A549 (cell line): ENCODE measurements around the gene CBLC.

ENCODE experiments used
- BHLHE40 ChIP-seq: IDR thresholded peaks from 2 replicates; pipeline ENCODE4 v1.6.1; 2012; ENCODE audit warnings: low read depth, low read length, inconsistent platforms
- CEBPB ChIP-seq, 2 experiments: fragments of >200 bp in 1 of 2; sonication (Bioruptor Twin) in 1 of 2; formaldehyde crosslinking in 1 of 2; IDR thresholded peaks; 2 replicates each; pipeline ENCODE4 v1.6.1; 2012 to 2016
- TF ChIP-seq, protein P1 (sequence below): fragments of >200 bp; sonication (Bioruptor Twin); formaldehyde crosslinking; IDR thresholded peaks from 3 replicates; pipeline ENCODE4 v1.5.1; 2016

DNA sequence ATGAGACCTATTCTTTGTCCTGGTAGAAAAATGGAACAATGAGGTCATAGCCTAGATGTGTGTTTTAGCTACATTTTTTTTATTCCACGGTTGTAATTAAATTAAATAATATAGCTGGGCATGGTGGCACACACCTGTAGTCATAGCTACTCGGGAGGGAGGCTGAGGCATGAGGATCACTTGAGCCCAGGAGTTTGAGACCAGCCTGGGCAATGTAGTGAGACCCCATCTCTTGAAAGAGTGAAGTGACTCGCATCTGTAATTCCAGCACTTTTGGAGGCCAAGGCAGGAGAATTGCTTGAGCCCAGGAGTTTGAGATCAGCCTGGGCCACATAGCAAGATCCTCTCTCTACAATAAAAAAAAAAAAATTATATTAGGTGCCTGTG lies 11.7 kb upstream of the CBLC start:
- TF ChIP-seq, protein P1, sequence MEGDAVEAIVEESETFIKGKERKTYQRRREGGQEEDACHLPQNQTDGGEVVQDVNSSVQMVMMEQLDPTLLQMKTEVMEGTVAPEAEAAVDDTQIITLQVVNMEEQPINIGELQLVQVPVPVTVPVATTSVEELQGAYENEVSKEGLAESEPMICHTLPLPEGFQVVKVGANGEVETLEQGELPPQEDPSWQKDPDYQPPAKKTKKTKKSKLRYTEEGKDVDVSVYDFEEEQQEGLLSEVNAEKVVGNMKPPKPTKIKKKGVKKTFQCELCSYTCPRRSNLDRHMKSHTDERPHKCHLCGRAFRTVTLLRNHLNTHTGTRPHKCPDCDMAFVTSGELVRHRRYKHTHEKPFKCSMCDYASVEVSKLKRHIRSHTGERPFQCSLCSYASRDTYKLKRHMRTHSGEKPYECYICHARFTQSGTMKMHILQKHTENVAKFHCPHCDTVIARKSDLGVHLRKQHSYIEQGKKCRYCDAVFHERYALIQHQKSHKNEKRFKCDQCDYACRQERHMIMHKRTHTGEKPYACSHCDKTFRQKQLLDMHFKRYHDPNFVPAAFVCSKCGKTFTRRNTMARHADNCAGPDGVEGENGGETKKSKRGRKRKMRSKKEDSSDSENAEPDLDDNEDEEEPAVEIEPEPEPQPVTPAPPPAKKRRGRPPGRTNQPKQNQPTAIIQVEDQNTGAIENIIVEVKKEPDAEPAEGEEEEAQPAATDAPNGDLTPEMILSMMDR, result no peak
- TF ChIP-seq BHLHE40 (no peak), CEBPB (IDR thresholded peaks at IDR 0.05) (no peak)
